ENCODE results near the gene FARP1.
A peak's percentile ranks its signal among the peaks of the same experiment; 100 is the strongest.

Gene FARP1

DNA sequence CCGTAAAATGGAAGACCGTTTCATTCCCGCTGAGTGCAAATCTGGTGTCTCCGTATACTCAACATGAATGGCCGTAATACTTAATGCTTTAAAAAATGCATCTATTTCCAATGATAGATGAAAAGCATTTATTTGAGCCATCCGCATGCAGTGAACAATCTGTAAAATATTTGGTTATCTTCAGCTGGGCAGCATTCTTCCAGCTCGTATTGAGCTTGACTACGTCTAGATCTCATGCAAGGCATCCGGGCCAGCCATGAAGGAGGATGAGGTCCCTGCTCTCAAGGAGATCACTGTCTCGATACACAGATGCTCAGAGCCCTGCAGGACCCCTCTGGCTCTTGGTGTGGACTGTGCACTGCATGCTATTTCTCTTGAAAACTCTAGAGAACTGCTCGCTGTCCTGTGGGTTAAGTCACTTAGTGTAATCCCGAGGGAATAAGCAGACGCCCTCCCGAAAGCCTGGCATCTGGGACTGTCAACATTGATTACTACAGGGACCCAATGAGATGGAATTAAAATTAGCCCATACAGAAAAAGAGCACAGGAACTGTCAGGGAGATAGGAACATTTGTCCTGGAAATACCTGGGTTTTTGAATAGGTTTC lies 146.5 kb downstream of the FARP1 start:
- DNase-seq = no peak

DNA sequence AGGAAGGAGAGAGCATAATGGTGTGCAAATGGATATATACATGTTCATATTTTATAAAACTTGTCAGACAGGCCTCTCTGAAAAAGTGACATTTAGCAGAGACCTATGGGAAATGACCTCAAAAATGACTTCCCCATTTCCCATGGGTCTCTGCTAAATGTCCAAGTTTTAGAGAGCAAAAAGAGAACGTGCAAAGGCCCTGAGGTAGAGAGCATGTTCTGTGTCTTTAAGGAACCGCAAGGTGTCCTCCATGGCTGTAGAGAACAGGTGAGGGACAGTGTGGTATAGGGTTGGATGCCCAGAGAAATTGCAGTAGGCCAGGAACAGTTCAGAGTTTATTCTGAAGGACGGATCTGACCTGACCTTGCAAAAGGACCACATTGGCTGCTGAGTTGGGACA lies 147.4 kb downstream of the FARP1 start:
- DNase-seq = no peak

DNA sequence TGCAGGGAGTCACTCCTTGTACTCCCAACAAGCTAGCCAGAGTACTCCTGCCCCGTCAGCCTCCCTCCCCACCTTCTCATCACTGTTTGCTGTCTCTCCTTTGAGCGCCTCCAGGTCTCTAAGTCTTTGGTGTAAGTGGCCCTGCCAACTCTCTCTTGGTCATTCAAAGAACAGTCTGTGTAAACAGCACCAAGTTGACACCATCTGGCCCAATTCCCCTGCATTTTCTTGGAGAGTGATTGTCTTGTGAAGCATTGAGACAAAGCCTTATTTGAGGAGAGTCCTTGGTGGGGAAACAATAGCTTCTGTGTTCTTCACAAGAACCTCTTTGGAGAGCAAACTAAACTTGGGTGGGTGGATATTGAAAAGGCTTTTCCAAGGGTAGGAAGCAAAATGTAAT lies 148.8 kb downstream of the FARP1 start:
- DNase-seq = peak in 3 of 14 donors; percentile 7 to 20 (median 9)

DNA sequence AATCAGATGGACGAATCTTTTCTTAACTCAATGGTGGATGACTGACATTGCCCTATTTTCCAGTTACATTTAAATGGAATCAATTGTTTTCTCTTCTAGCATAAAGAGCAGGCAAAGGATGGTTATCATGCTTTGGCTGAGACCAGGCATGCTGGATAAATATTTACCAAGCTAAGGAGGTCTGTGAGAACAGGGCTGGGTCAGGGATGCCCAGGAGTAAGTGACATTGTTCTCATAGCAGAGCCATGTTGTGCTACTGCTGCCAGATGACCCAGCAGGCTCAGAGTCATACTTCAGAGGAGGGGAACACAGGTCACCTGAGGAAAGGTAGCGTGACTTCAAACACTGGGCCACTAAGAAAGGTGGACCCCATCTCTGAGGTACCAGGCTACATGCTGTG lies 150.2 kb downstream of the FARP1 start:
- DNase-seq = no peak

DNA sequence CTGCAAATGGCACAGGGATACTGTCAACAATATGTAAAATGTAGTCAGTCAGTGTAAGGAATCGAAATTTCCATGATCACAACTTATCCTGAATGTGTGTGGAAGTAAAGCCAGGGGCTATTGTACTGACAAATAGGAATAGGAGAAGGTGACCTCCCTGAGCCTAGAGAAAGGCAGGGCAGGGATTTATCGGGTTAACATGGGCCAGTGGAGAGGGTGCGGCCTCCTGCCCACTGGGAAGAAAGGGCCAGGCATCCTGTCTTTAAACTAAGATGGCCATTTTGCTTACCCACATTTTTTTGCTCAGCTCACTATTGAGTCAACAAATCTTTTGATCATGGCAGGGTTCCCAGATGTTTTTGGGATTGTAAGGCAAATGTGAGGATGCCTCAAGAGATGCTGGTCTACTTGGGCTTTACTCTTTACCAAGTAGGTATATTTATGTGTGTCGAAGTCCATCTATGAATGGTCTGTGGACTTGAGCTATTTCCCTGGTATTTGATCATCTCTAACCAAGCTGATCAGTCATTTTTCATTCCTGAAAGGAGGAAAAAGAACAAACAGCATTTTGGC lies 150.8 kb downstream of the FARP1 start:
- no peak for DNase-seq

DNA sequence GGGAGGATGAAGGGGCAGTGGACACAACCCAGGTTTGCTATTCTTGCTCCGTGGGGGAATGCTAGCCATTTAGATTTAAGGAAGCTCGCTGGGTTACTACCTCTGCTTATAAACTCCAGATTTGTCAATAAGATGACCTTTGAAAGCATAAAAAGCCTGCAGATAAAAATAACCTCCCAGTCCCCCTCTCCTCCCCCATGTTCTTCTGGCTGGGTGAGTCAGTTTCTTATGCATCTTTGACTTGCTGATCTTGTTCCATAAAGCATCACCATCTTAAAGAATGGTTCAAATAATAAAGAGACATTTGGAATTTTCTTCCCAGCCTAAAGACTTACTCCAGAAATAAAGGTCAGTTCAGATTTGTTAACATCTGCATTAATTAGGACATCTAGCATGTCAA lies 152.5 kb downstream of the FARP1 start:
- no peak for DNase-seq

DNA sequence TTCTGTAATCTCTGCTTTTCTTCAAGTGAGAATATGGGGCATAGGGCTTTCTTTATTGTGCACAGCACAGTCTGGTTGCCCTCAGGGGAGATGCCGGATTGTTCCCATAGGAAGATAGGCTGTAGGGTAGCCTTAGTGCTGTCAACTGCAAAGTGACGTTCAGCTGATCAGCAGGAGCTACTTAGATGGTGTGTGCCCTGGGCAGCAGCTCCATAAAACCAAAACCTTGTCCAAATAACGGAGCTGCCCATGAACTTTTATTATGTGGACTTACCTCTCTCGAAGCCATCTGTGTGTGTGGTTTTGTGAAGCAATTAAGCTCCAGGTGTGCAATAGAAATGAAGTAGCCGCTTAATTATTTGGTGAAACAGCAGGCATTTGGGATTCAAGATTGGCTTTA lies 154.2 kb downstream of the FARP1 start:
- DNase-seq = no peak

DNA sequence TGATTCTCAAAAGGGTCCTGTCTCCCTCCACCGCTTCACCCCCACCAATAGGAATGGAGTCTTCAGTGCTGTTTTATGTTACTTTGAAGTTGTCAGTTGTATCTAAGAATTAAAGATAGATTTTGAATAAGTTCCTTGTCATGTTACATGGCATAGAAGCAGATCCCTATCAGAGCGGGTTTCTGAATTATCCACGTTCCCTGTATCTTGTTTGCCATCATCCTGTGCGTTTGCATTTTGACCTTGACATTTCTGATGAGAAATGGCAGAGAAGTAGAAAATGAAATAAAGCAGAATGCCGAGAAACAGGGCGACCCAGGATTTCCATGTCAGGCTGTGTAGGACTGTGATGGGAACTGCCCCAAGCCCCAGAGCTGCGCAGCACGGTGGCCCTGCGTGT lies 154.9 kb downstream of the FARP1 start:
- no peak for DNase-seq

DNA sequence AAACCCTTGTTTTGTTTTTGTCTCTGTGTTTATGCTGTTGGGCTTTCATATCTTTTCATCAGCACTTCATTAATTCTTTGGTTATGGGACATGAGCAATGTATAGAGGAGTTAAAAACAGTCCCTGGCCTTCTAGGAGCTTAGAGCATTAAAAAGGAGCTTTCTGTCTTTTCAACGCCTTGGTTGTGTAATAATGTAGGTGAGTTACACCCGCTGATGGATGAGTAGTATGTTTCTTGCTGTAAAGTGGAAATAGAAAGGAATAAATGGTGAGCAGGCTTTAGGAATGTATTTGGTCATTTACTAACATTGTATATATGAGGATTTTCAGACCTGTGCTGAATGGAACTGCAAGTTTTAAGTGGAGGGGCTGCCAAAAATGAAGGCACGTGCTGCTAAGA lies 155.7 kb downstream of the FARP1 start:
- no peak for DNase-seq

DNA sequence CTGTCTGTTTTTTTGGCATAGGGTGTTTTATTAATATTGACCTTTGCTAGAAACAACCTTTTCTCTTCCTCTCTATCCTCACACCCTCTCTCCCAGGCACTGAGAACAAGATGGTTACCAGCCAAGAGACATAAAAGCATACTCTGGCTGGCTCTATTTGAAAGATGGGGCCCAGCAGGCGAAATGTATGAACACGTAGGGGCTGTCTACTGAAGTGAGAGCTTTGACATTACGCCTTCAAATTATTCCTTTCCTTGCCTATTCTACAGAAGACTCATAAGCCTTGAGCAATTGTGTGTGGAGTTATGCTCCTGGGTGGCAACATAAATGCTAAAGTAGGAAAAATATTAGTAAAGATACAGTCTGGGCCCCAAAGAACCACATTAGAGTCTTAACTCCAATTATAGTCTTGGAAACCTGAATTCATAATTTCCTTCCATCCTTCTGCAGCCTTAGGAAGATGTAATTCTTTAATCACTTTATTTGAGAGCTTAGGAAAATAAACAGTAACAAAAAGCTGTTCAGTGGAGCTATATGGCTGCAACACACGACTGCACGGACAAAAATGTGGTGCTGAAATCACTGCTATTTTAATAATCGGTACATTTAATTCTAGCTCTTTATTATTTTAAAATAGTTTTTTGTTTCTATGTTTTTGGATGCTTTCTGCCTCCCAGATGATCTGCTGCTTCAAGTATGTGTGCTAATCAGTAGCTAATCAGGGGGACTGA lies 156.5 kb downstream of the FARP1 start:
- no peak for DNase-seq

DNA sequence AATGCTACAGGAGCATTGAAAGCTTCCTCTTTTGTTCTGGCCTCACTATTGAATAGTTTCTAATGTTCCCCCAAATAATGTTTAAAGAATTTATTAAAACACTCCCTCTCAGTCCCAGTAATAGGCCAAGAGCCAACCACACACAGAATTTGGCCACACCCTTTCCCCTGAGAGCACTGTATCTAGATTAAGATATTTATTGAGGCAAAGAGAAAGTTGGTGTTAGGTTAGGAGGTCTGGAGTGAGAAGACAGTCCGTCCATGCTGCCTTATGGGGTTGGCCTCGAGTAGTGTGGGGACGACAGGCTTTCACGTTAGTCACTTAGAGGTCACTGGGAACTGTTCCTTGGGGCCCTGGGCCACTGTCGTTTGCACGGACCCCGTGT lies 157.1 kb downstream of the FARP1 start:
- no peak for DNase-seq

DNA sequence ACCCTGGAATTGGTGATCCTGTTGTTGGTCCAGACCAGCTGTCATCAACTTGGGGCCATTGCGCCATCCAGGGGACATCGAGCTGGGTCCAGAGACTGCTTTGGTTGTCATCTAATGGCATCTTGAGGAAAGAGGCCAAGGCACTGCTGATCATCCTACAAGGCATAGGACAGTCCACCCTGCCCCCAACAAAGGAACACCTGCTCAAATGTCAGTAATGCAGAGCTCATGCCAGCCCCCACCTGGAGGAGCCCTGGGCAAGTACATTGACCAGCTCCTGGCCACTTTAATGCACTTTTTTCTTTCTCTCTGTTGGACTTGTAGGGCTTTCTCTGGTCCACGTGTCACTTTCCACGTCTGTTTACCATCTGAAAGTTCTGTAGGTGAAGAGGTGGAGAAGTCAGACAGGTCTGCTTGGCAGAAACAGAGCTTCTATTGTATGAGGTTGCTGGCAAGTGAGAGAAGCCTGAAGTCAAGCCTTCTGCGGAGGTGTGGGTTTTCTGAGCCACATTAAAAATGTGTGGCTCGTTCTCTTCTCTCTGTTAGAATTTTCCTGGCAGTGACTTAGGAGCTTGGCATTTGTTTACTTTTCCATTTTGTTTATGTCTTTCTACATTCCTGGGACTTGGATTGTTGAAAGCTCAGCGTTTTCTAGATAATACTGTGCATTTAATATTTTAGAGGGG lies 158.2 kb downstream of the FARP1 start:
- no peak for DNase-seq

DNA sequence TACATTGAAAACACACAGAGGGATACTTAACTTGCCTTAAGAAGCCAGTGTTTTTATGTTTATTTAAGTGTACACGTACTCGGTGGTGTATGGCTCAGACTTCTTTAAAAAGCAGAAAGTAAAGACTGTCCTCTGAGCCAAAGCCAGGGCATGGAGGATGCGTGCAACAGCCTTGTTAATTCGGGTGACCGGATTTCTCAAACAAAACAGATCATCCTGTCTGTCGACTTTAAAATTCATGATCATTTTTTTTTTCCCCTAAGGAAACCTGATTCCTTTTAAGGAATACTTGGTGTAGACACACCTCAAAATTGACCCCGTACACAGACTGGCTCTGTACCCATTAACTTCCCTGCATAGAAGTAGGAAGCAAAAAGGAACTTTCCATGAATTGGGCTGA lies 158.8 kb downstream of the FARP1 start:
- no peak for DNase-seq

DNA sequence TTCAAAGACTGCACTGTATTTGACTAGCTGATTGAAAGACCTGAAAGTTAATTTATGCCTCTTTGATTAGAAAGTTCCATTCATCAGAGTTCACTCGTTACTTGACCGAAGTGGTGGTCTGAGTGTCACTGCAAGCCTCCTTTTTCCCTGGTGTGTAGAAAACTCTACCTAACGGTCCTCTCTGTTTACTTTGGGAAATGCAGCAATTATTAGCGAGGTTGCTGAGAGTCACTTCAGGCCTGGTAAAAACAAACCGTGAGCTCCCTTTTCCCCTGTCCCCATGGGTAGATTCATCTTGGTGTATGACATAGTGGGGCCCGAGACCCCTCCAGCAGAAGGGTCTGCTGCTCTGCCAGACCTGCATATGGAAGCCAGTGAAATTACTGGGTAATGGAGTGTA lies 161.0 kb downstream of the FARP1 start:
- DNase-seq = no peak

DNA sequence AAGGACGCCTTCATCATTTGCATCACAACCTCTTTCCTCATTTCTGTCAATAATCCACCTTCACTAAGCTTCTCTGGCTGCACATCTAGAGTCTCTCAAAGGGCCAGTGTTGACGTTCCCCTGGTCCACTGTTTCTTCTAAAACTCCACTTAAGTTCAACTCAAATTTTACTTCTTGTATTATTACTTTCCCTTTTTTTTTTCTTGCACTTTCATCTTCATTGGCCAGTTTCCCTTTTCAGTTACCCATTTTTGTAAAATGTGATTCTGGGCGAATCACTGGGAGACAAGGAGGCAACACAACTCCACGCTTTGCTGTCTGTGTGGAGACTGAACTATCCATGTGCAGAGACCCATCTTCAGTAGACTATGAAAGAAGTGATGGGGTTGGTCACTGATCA lies 162.8 kb downstream of the FARP1 start:
- no peak for DNase-seq

DNA sequence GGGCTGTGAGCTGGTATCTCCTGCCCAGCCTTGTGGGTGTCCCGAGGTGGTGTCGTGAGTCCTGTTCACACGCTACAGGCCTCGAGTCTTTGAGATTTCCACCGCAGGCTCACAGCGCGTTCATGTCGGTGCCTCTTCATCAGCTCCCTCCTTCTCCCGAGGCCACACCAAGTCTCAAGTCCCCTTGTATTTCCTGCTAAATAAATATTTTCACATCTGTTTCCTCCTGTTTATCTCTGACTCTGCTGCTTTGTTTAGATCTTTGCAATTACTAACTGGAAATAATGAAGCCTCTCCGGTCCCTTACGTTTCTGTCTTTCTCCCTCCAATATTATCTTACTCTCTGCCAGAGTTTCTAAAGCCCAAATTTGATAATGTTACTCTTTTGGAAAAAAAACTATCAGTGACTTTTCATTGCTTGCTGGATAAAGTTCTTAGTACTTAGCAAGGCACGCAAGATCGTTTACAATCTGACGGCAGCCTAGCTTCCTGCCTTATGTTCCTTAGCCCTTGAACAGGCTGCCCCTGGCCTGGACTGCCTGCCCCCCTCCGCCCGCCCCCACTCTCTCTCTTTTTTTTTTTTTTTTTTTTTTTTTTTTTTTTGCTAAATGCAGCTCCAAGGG lies 164.7 kb downstream of the FARP1 start:
- no peak for DNase-seq

DNA sequence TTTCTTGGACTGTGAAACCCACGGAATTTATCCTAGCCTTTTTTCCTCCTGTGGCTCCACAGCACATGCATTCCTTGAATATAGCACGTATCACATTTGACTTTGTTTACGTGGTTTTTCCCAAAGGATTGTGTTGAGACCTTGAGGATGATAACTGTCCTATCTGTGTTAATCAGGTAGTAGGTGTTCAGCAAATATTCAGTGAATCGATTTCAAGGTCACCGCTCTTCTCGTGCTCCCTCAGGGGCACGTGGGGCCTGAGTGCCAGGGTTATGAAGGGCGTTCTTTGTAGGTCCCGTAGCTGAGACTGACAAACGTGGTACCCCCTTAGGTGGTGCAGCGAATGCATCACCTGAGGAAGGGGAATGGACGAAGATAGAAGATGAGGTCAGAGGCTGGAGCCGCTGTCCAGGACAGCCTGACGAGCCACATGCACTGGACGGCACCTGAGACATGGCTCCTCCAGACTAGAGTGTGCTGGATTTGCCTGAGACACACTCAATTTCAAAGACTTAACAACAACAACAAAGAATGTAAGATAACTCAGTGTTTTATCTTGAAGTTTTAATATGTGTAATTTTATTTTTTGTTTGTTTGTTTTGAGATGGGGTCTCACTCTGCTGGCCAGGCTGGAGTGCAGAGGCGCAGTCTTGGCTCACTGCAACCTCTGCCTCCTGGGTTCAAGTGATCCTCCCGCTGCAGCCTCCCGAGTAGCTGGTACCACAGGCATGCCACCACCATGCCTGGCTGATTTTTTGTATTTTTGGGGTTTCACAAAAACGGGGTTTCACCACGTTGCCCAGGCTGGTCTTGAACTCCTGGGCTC lies 165.4 kb downstream of the FARP1 start:
- no peak for DNase-seq

DNA sequence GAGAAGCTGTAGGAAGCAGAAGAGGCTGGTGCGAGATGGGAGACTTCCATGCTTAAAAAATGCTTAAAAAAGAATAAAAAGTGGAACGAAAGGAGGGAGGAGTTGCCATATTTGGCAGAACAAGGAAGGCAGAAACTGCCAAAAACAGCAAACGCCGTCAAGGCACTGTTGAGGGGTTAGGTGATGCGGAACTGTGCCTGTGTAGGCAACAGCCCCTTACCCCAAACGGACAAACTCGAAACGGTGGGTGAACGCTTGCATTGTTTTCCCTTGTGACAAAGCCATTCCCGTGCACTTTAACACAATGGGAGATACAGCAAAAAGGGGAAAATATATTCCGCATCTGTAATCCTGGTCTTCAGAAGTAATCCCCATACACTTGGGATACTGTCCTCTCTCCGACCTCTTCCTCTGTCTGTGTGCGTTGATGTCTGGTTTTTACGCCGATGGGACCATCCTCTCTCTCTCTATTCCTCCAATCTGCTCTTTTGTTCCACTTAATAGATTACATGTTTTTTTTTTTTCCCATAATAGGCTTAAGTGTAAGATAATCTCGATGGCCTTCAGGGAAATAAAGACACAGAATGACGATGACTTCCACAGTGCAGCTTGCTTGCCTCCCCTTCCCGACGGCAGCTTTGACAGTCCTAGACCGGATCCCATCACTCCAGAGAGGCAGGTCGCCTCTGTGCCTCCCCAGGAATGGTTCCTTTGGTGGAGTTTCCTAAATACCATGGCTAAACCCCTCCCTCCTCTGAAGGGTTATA lies 166.9 kb downstream of the FARP1 start:
- no peak for DNase-seq

DNA sequence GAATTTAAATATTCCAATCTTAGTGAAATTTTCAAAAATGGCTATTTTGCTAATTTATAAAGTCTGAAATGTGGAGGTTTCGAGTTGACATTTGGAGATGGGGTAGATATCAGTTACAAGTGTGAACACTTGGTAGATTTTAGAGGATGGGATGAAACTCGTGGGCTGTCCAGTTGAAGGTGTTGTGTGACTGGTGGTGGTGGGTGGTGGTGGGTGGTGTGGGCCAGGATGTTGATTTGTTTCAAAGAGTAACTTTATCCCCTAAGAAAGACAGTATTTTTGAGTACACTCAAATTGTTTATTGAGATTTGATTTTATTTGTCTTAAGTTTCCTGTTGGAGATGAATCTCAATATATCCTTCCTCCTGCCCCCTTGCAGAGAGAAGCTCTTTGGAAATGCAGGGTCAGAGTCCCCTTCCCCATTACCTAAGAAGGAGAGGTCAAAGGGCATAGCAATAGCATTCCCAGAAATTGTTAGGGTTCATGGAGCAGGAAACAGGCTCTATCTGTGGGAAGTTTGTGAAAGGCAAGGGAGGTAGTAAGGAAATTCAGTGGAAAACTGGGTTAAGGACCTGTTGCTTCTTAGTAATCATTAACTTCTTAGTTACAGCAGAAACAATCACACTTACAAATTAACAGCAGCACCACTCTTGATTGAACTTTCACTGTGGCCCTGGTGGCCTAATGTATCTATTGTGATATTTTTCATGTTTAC lies 167.7 kb downstream of the FARP1 start:
- DNase-seq = no peak

DNA sequence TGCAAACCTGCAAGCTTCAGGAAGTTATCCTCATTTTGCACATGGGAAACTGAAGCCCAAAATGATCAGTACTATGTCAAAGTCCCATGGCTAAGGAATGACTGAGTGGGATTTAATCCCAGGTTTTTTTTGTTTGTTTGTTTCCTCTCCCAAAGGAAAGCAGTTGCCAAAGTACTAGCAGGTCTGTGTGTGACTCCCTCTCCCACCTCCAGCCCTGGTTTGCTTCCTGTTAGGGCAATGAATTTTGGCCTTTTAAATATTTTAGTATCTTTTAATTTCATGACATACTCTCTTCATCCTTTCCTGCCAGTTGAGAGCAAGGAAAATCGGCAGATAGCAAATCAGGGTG lies 168.3 kb downstream of the FARP1 start:
- no peak for DNase-seq

DNA sequence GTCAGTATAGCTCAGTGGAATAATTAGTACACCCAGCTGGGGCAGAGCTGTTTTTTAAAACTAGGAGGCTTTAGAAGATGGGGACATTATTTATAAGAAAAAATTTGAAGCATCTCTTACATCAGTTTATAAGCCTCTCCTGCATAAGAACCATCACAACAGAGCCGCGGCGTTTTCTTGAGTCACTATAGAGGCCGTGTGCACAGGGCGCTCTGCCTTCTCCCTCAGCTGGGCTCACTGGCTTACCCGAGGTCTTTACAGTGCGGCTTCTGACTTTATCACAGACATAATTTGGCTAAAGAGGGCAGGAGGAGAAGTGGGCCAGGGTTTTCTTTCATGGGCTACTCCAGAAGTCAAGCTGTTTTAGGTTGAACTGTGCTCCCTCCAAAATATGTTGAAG lies 169.7 kb downstream of the FARP1 start:
- no peak for DNase-seq
